HK-2 (cell line): ENCODE results near the gene SIK2.

Experiments
- DNase-seq: peaks from one replicate; pipeline ENCODE4 v3.0.0-alpha.2; 2018; ENCODE audit not compliant: unreplicated experiment

Gene SIK2

DNA sequence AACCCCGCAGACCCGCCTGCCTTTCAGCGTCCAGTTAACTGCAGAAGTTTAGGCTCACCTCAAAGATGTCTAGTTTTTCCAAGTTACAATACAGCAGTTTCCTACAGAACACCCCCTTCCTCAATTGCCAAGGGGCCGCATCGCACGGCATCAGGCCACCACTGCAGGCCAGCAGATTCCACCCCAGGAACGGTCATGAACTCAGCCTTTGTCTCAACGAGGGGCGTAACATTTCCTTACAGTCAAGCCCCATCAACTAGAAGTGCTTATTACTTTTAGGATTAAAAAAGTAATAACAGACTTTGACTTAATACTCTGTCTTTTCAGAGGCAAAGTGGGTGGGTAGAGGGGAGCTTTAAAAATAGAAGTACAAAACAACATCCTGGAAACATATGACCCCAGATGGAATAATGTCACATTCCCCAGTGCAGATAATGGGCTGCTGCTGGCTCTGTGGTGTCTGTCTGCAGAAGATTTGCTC lies 127.6 kb downstream of the SIK2 start:
- DNase-seq = no peak

- DNase-seq = no peak
These were observed 128.8 kb downstream of the SIK2 start for GRCh38 chr11:111730871-111731591.

DNA sequence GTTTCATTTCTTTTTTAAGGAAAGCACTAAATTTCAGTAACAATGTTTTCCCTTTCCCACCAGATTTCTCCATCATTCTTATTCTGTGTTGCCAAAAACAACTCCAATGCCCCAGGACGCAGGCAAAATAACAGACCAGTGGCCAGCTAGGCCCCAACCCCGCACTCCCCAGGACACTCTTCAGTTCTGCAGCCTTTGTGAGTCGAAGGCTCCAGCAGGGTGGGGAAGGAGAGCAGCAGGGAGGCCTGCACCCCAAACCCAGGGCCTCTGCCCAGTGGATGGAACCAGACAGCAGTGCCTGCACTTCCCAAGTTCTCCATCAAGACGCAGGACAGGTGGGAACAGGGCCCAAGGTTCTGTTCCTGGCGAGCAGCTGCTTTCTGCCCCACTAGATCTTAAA lies 129.6 kb downstream of the SIK2 start:
- no peak for DNase-seq

GRCh38 chr11:111733016-111733415 lies 130.8 kb downstream of the SIK2 start:
- peak; percentile 44 for DNase-seq

GRCh38 chr11:111733611-111734088 lies 131.4 kb downstream of the SIK2 start:
- DNase-seq = no peak

GRCh38 chr11:111734101-111734953 lies 132.1 kb downstream of the SIK2 start:
- DNase-seq = no peak

DNA sequence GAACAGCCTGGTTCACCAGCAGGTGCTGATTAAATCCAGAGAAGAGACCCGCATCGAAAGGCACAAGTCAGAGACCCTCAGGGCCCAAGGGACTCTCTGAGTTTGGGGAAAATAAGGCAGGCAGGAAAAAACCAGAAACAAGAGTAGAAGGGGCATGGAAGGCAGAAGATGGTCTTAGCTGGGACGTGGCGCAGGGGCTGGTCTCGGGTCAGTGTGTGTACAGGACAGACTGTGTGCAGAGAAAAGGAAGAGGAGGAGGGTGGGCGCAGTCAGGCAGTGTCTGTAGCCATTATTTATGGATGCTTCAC lies 132.7 kb downstream of the SIK2 start:
- DNase-seq = no peak

GRCh38 chr11:111735262-111736116 lies 133.2 kb downstream of the SIK2 start:
- DNase-seq = peak; percentile 75

DNA sequence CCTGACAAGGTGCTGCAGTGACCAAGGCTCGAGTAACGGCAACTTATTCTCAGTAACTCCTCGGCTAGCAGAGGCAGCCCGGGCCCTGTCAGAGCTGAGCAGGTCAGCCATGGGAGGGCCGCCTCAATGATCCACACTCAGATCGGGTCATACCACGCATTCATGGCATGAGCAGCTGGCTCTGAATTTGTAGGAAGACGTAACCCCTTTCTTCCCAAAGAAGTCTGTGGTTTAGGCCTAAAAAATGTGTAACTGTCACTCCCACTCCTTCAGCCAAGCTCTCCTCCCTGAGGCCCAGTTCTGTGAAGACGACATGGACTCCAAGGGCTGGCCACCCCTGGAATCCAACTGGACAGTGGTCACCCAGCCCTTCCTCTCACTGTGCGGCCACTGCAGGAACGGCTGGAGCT lies 133.9 kb downstream of the SIK2 start:
- peak; percentile 42 for DNase-seq

GRCh38 chr11:111736621-111737443 lies 134.6 kb downstream of the SIK2 start:
- no peak for DNase-seq

GRCh38 chr11:111737444-111738210 lies 135.4 kb downstream of the SIK2 start:
- no peak for DNase-seq

DNA sequence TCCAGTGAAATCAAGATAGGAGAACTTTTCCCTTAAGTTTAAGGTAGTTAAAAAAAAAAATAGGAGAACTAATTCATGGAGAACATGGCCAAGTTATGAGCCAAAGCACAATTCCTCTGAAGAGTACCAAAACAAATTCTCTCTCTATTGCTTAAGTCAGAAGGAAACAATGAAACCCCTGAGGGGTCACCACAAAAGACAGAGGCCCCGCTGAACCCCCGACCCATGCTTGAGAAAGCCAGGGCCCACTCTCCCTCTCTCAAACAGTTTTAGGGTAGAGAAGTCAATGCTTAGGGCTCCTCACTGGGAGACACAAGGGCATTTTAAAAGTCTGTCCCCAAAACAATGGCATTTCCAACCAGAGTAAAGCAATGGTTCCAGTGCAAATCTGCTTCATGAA lies 137.1 kb downstream of the SIK2 start:
- no peak for DNase-seq

DNA sequence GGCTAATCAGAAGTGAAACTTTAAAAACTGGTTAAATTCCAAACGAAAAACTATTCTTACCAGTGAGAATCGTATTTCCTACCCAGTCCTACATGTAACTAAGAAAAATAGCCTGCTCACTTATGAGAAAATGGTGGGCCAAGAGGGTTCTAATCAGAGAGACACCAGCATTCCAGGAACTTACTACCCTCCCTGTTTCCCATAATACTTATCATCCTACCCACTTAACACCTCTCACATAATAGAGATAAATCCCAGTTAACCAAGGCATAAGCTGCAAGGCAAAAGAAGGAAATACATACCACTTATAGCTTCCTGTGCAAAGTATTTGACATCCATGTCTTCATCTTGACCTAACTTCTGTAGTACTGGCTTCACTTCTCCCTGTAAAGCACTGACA lies 139.5 kb downstream of the SIK2 start:
- no peak for DNase-seq

DNA sequence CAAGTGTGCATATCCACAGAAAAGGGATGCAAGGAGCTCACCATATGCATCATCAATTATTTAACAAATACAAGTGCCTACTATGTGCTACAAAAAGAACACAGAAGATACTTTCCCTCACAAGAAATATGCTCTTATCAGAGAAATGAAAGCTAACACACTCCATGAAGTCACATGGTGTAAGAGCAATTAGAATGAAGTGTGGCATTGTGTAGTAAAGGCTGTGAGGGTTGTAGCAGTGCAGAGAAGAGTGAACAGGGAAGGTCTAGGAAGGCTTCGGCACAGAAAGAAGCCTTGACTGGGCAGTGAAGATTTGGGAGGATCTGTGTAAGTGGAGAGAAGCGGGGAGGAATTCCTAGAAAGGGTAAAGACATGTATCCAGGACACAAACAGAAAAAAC lies 141.5 kb downstream of the SIK2 start:
- no peak for DNase-seq

GRCh38 chr11:111745719-111746504 lies 143.7 kb downstream of the SIK2 start:
- DNase-seq = no peak

- no peak for DNase-seq
These were observed 146.0 kb downstream of the SIK2 start for GRCh38 chr11:111748035-111748804.

DNA sequence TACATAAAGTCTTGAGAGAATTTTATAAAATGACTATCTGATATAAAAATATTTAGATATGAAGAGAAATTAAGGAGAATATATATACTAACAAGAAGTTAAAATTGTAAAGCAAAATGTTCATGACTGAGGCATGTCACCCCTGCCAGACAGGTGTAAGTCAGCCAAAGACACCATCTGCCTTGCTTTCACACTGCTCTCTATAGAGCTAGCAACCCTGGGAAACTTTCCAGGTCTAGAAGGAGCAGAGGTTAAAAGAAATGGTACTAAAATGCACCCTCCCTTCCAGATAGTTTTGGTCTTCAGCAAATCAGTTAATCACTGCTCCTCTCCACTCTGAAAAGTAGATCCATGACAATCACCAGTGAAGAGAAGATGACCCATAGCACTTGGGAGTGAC lies 147.4 kb downstream of the SIK2 start:
- DNase-seq = no peak

DNA sequence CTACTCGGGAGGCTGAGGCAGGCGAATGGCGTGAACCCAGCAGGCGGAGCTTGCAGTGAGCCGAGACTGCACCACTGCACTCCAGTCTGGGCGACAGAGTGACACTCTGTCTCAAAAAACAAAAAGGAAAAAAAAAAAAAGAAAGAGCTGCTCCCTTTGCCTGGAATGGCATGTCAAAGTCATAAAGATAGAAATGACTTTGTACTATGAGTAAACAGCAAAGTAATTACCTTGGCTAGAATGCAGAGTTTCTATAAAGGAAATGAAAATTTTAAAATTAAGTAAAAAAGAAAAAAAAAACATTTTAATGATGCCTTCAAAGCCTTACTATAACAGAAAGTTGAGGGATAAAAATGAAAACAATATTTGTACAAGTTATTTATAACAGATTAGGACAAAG lies 153.8 kb downstream of the SIK2 start:
- DNase-seq = no peak

DNA sequence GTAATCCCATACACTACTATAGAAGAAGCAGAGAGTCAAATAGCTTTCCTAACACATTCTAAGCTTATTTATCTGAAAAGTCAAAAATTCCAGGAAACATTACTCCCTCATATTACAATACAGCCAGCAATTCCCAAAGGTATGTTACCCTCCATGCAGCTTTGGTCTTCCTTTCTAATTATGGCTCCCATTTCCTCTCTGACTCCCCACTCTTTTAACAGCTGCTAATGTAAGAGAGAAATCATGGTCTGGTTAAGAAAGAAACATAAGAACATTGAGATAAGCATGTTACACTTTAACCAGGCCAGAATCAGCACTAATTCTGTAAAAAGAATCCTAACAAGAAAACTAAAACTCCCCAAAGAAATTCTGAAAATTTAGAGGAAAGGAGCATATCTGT lies 157.1 kb downstream of the SIK2 start:
- DNase-seq = no peak
